Spinal cord (tissue), 10 donors: ENCODE data around the gene DOCK10. TPM values are rescaled to one million over a fixed set of nuclear protein-coding genes. Genes with fewer than 3 reads are reported as not detected.
A peak's percentile ranks its signal among the peaks of the same experiment; 100 is the strongest.

ENCODE experiments used
- DNase-seq, 6 donors: peaks; one replicate each; pipeline versions ENCODE4 v3.0.0 to v3.0.0-alpha.2; 2013 to 2015; ENCODE audit warnings: low spot score in 6 of 6, low read depth in 4 of 6
- H3K27ac ChIP-seq: one replicate; pipeline ENCODE4 v1.5.1; 2013; ENCODE audit warnings: low read depth, low read length, control low read depth
- H3K27me3 ChIP-seq: one replicate; pipeline ENCODE4 v1.6.1; 2013; ENCODE audit warnings: low read length; ENCODE audit not compliant: control insufficient read depth, insufficient read depth
- H3K36me3 ChIP-seq: one replicate; pipeline ENCODE4 v1.6.1; 2013; ENCODE audit warnings: low read length; ENCODE audit not compliant: control insufficient read depth, insufficient read depth
- H3K4me1 ChIP-seq: one replicate; pipeline ENCODE4 v1.6.1; 2013; ENCODE audit warnings: low read length; ENCODE audit not compliant: control insufficient read depth, insufficient read depth
- H3K4me3 ChIP-seq: one replicate; pipeline ENCODE4 v1.5.1; 2013; ENCODE audit warnings: low read depth, low read length, control low read depth
- H3K9me3 ChIP-seq: one replicate; pipeline ENCODE4 v1.6.1; 2013; ENCODE audit warnings: low read length; ENCODE audit not compliant: control insufficient read depth, insufficient read depth
- WGBS: methylation state at CpG from one replicate; pipeline ENCODE4 v1.1.5; 2013; ENCODE audit warnings: missing lambda C conversion rate; ENCODE audit not compliant: insufficient coverage; 5-methylcytosine and 5-hydroxymethylcytosine counted together
- polyA plus RNA-seq, 2 donors: library from polyadenylated mRNA; unstranded; fragments of 120-200 nt; gene quantifications; one replicate each; pipeline ENCODE4 v1.2.1, GENCODE V29; 2013; ENCODE audit not compliant: insufficient read length in 2 of 2
- total RNA-seq, 2 donors: library from RNA; depleted of rRNA in 1 of 2; stranded (reverse); fragments of 120-200 nt in 1 of 2; fragments of >200 nt in 1 of 2; gene quantifications; one replicate each; pipeline versions ENCODE4 v1.2.3 to v1.2.4, GENCODE V29; 2013 to 2014
- donor health status: healthy.

Gene DOCK10
- total and polyA plus RNA-seq, 4 donors: 44.4 to 87.9 (median 61.0) TPM

DNA sequence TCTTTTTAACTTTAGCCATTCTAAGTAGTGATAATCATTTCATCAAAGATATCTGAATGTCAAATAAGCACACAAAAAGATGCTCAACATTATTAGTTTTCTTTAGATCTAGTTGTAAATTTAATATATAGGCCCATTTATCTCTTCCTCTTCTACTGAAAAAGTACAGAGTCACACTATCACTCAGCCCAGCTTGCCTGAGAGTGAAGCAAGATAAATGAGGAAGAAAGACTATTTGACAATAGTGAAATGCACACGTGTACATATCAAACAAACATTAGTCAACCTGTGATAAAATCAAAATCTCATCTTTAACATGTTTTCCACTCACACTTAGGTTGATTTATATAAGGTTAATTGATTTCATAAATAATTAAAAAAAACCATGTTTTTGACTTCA is 242.6 kb downstream of the DOCK10 start:
- Histone ChIP-seq H3K9me3 (no peaks in the 10 kb centered on the region), H3K27me3 (no peaks in the 10 kb centered on the region), H3K4me1 (no peaks in the 10 kb centered on the region), H3K27ac (no peak overlapping the region), H3K4me3 (no peak overlapping the region), H3K36me3 (peaks cover 13% of the 10 kb centered on the region)
- no CpG with 5 or more reads among the region's 1 CpG for WGBS
- DNase-seq: no peak

- H3K9me3 ChIP-seq: no peaks in the 10 kb centered on the region
- DNase-seq: no peak
- no peaks in the 10 kb centered on the region for H3K4me1 ChIP-seq
- no peaks in the 10 kb centered on the region for H3K27me3 ChIP-seq
- H3K4me3 ChIP-seq: no peak overlapping the region
- H3K36me3 ChIP-seq: peaks cover 15% of the 10 kb centered on the region
- no peak overlapping the region for H3K27ac ChIP-seq
- WGBS: no CpG with 5 or more reads among the region's 2 CpGs
Measured at GRCh38 chr2:224798180-224798579, 244.1 kb downstream of the DOCK10 start.

- WGBS: 82% methylated on average over 5 of the region's 8 CpGs
Measured at GRCh38 chr2:224796695-224797305, 245.5 kb downstream of the DOCK10 start.

DNA sequence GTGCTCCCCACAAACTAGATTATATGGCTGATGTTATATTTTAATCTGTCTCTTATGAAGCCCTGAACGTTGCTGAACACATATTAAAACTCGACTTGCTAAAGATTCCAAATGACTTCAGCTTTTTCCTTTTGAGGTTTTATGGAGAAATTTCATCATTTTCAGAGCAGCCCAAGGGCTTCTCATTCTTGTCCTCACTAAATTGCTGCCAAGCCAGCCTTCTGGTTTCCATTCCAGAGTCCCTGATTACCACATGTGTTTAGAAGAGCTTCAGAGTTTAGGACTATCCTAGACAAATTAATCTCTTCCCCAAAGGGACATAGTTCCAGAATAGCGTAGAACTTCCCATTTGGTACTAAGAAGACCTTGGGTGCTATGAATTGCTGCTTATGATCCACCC is 248.3 kb downstream of the DOCK10 start:
- H3K27ac ChIP-seq: no peak overlapping the region
- H3K4me1 ChIP-seq: no peaks in the 10 kb centered on the region
- DNase-seq: no peak
- no peak overlapping the region for H3K4me3 ChIP-seq
- H3K27me3 ChIP-seq: no peaks in the 10 kb centered on the region
- H3K36me3 ChIP-seq: peaks cover 22% of the 10 kb centered on the region
- 80% methylated on average over 1 of the region's 3 CpGs for WGBS
- no peaks in the 10 kb centered on the region for H3K9me3 ChIP-seq

More at GRCh38 chr2:224796695-224797305, 245.5 kb downstream of the DOCK10 start:
- Histone ChIP-seq H3K9me3 (no peaks in the 10 kb centered on the region), H3K27ac (no peak overlapping the region), H3K4me3 (no peak overlapping the region), H3K36me3 (peaks cover 15% of the 10 kb centered on the region), H3K27me3 (no peaks in the 10 kb centered on the region), H3K4me1 (no peaks in the 10 kb centered on the region)
- DNase-seq: peak in 1 of 6 donors; percentile 42

GRCh38 chr2:224786848-224787247 is 255.4 kb downstream of the DOCK10 start:
- no peaks in the 10 kb centered on the region for H3K27me3 ChIP-seq
- no peaks in the 10 kb centered on the region for H3K9me3 ChIP-seq
- peaks cover 14% of the 10 kb centered on the region for H3K36me3 ChIP-seq
- DNase-seq: no peak
- no peaks in the 10 kb centered on the region for H3K4me1 ChIP-seq
- H3K4me3 ChIP-seq: no peak overlapping the region
- no peak overlapping the region for H3K27ac ChIP-seq
- WGBS: 94% methylated on average over 3 of the region's 7 CpGs

GRCh38 chr2:224781400-224781799 is 260.9 kb downstream of the DOCK10 start:
- peaks cover 7% of the 10 kb centered on the region for H3K36me3 ChIP-seq
- H3K27me3 ChIP-seq: no peaks in the 10 kb centered on the region
- no peak for DNase-seq
- no peak overlapping the region for H3K27ac ChIP-seq
- no peaks in the 10 kb centered on the region for H3K4me1 ChIP-seq
- no peaks in the 10 kb centered on the region for H3K9me3 ChIP-seq
- no peak overlapping the region for H3K4me3 ChIP-seq

GRCh38 chr2:224780823-224781222 is 261.4 kb downstream of the DOCK10 start:
- no peak overlapping the region for H3K27ac ChIP-seq
- no peaks in the 10 kb centered on the region for H3K9me3 ChIP-seq
- WGBS: 100% methylated on average over 1 of the region's 7 CpGs
- no peak overlapping the region for H3K4me3 ChIP-seq
- DNase-seq: no peak
- H3K36me3 ChIP-seq: peaks cover 4% of the 10 kb centered on the region
- no peaks in the 10 kb centered on the region for H3K27me3 ChIP-seq
- H3K4me1 ChIP-seq: no peaks in the 10 kb centered on the region

DNA sequence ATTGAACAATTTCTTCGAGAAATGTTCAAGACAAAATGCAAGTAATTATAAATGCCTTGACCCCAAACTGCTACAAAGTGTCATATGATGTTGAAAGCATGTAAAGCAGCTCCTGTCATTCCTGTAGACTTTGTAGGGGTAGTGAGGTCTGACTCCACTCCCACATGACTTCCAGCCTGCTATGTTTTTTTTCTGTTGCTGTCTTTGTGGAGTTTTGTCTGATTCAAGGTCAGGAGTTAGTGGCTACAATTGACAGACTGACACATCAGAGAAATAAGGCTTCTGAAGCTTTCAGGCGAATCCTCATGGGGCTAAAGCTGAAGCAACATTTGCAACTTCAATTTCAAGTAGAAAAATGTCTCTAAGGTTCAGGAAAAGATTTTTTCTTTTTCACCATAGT is 262.2 kb downstream of the DOCK10 start:
- Histone ChIP-seq H3K27me3 (no peaks in the 10 kb centered on the region), H3K36me3 (peaks cover under 1% of the 10 kb centered on the region), H3K4me1 (no peaks in the 10 kb centered on the region), H3K9me3 (no peaks in the 10 kb centered on the region), H3K27ac (no peak overlapping the region), H3K4me3 (no peak overlapping the region)
- WGBS: no CpG with 5 or more reads among the region's 2 CpGs
- no peak for DNase-seq

GRCh38 chr2:224778474-224778877 is 263.8 kb downstream of the DOCK10 start:
- WGBS: 100% methylated on average over 1 of the region's 3 CpGs
- H3K9me3 ChIP-seq: no peaks in the 10 kb centered on the region
- peak; percentile 29 to 93 (median 64) for DNase-seq
- H3K4me3 ChIP-seq: no peak overlapping the region
- peaks cover 14% of the 10 kb centered on the region for H3K36me3 ChIP-seq
- H3K27me3 ChIP-seq: no peaks in the 10 kb centered on the region
- H3K4me1 ChIP-seq: no peaks in the 10 kb centered on the region
- H3K27ac ChIP-seq: no peak overlapping the region

- no peaks in the 10 kb centered on the region for H3K9me3 ChIP-seq
- DNase-seq: peak in 1 of 6 donors; percentile 6
- H3K36me3 ChIP-seq: peaks cover 20% of the 10 kb centered on the region
- H3K4me3 ChIP-seq: no peak overlapping the region
- WGBS: 43% methylated on average over 3 of the region's 3 CpGs
- no peak overlapping the region for H3K27ac ChIP-seq
- H3K4me1 ChIP-seq: no peaks in the 10 kb centered on the region
- H3K27me3 ChIP-seq: no peaks in the 10 kb centered on the region
Measured at GRCh38 chr2:224777559-224777930, 264.7 kb downstream of the DOCK10 start.
